GM23248 (cell line): ENCODE measurements around the gene ZFAND3. TPM values are rescaled to one million over a fixed set of nuclear protein-coding genes. Genes with fewer than 3 reads are reported as not detected.

ENCODE experiments used
- DNase-seq: peaks from one replicate; pipeline ENCODE4 v3.0.0-alpha.2; 2015
- H2AFZ ChIP-seq: fragments of 200-600 bp; sonication (generic); 2 replicates; pipeline ENCODE4 v1.6.1; 2016; ENCODE audit warnings: antibody characterized with exemption
- H3F3A ChIP-seq: fragments of 200-600 bp; sonication (generic); 2 replicates; pipeline ENCODE4 v1.6.1; 2016; ENCODE audit warnings: mild to moderate bottlenecking, antibody characterized with exemption, mixed run types; ENCODE audit not compliant: insufficient read depth
- H3K27ac ChIP-seq: fragments of 200-600 bp; sonication (generic); 2 replicates; pipeline ENCODE4 v1.5.1; 2016; ENCODE audit warnings: mild to moderate bottlenecking
- H3K27me3 ChIP-seq: fragments of 200-600 bp; sonication (generic); replicated peaks from 2 replicates; pipeline ENCODE4 v1.6.1; 2016; ENCODE audit warnings: mild to moderate bottlenecking; ENCODE audit not compliant: insufficient read depth
- H3K36me3 ChIP-seq: fragments of 200-600 bp; sonication (generic); 2 replicates; pipeline ENCODE4 v1.6.1; 2016; ENCODE audit warnings: low read depth, mild to moderate bottlenecking
- H3K4me1 ChIP-seq: fragments of 200-600 bp; sonication (generic); 2 replicates; pipeline ENCODE4 v1.6.1; 2016; ENCODE audit warnings: mild to moderate bottlenecking; ENCODE audit not compliant: insufficient read depth
- H3K4me2 ChIP-seq: fragments of 200-600 bp; sonication (generic); one replicate; pipeline ENCODE4 v1.6.1; 2016; ENCODE audit warnings: mild to moderate bottlenecking; ENCODE audit not compliant: unreplicated experiment
- H3K4me3 ChIP-seq: fragments of 200-600 bp; sonication (generic); 2 replicates; pipeline ENCODE4 v1.5.1; 2016; ENCODE audit warnings: mild to moderate bottlenecking
- H3K79me2 ChIP-seq: fragments of 200-600 bp; sonication (generic); 2 replicates; pipeline ENCODE4 v1.6.1; 2016; ENCODE audit warnings: mild to moderate bottlenecking; ENCODE audit not compliant: insufficient read depth
- H3K9ac ChIP-seq: fragments of 200-600 bp; sonication (generic); 2 replicates; pipeline ENCODE4 v1.6.1; 2016; ENCODE audit warnings: mild to moderate bottlenecking
- H3K9me2 ChIP-seq: fragments of 200-600 bp; sonication (generic); 2 replicates; pipeline ENCODE4 v1.6.1; 2016; ENCODE audit warnings: mixed run types, mild to moderate bottlenecking, moderate library complexity; ENCODE audit not compliant: insufficient read depth
- H3K9me3 ChIP-seq: fragments of 200-600 bp; sonication (generic); one replicate; pipeline ENCODE4 v1.6.1; 2017; ENCODE audit warnings: low read depth
- H4K20me1 ChIP-seq: fragments of 200-600 bp; sonication (generic); 2 replicates; pipeline ENCODE4 v1.6.0; 2016; ENCODE audit not compliant: insufficient read depth
- EZH2 ChIP-seq: fragments of 200-600 bp; sonication (generic); IDR thresholded peaks from 2 replicates; pipeline ENCODE4 v1.6.1; 2018; ENCODE audit warnings: antibody characterized with exemption, mild to moderate bottlenecking; ENCODE audit not compliant: insufficient read depth, poor library complexity, severe bottlenecking
- EZH2phosphoT487 ChIP-seq: fragments of 200-600 bp; sonication (generic); IDR thresholded peaks from 2 replicates; pipeline ENCODE4 v1.6.1; 2018; ENCODE audit warnings: antibody characterized with exemption, moderate library complexity, mild to moderate bottlenecking, low read depth; ENCODE audit not compliant: insufficient read depth
- WGBS, 2 experiments: methylation state at CpG; one replicate each; pipeline ENCODE4 v1.1.6; 2015 to 2017; ENCODE audit warnings: low lambda C conversion rate in 2 of 2, low coverage in 1 of 2; ENCODE audit errors: missing lambda C conversion rate in 2 of 2; 5-methylcytosine and 5-hydroxymethylcytosine counted together
- in situ Hi-C: fragments of 300-500 bp; cut with MboI; formaldehyde crosslinking; loops from 2 replicates; pipeline ENCODE4 v1.15.0; 2020
- polyA plus RNA-seq: library from polyadenylated mRNA; unstranded; fragments of >200 nt; fragmentation: Nextera tagmentation; extraction: Ambion mirVana; gene quantifications from 2 replicates; pipeline ENCODE4 v1.2.1, GENCODE V29; 2016
- total RNA-seq: library from RNA; depleted of rRNA; stranded (reverse); fragments of >200 nt; shearing (Covaris generic); gene quantifications from 2 replicates; pipeline ENCODE4 v1.2.3, GENCODE V29; 2014

Gene ZFAND3
- total and polyA plus RNA-seq, 2 experiments from 2014 or later: 27.5 to 40.0 TPM

- H3K9me3 ChIP-seq: no peaks in the 10 kb centered on the region
- in situ Hi-C loops: no loop called here
- H2AFZ ChIP-seq: no peak overlapping the region
- H3K4me1 ChIP-seq: no peaks in the 10 kb centered on the region
- H3K79me2 ChIP-seq: peaks cover 100% of the 10 kb centered on the region
- H3K27ac ChIP-seq: no peak overlapping the region
- TF ChIP-seq EZH2phosphoT487 (no peak), EZH2 (no peak)
- H3F3A ChIP-seq: peaks cover 12% of the 10 kb centered on the region
- no peak overlapping the region for H3K4me3 ChIP-seq
- no peaks in the 10 kb centered on the region for H3K27me3 ChIP-seq
- 94 to 96% methylated on average over 2 of the region's 2 CpGs for WGBS, 2 experiments
- DNase-seq: no peak
- no peaks in the 10 kb centered on the region for H3K36me3 ChIP-seq
- H3K9me2 ChIP-seq: no peaks in the 10 kb centered on the region
- H4K20me1 ChIP-seq: peaks cover 62% of the 10 kb centered on the region
- H3K4me2 ChIP-seq: no peak overlapping the region
- H3K9ac ChIP-seq: no peak overlapping the region
Observed at GRCh38 chr6:37835923-37836322, 16.4 kb downstream of the ZFAND3 start.

- Histone ChIP-seq H3K9me2 (no peaks in the 10 kb centered on the region), H3K9ac (no peak overlapping the region), H4K20me1 (peaks cover 56% of the 10 kb centered on the region), H3K4me2 (no peak overlapping the region), H3K4me3 (no peak overlapping the region), H2AFZ (no peak overlapping the region), H3K36me3 (no peaks in the 10 kb centered on the region; the same call in 1 of the 2 replicates), H3K79me2 (peaks cover 100% of the 10 kb centered on the region), H3K9me3 (no peaks in the 10 kb centered on the region), H3K27me3 (no peaks in the 10 kb centered on the region), H3F3A (peaks cover 12% of the 10 kb centered on the region), H3K27ac (no peak overlapping the region), H3K4me1 (no peaks in the 10 kb centered on the region)
- in situ Hi-C loops: no loop called here
- TF ChIP-seq EZH2phosphoT487 (no peak), EZH2 (no peak)
- peak; percentile 63 for DNase-seq
- 78 to 79% methylated on average over 3 of the region's 3 CpGs for WGBS, 2 experiments
Observed at GRCh38 chr6:37838219-37838921, 18.8 kb downstream of the ZFAND3 start.

GRCh38 chr6:37840143-37840939, 20.8 kb downstream of the ZFAND3 start:
- no peak overlapping the region for H3K9ac ChIP-seq
- no peaks in the 10 kb centered on the region for H3K27me3 ChIP-seq
- H2AFZ ChIP-seq: no peak overlapping the region
- no peak overlapping the region for H3K27ac ChIP-seq
- no peaks in the 10 kb centered on the region for H3K9me3 ChIP-seq
- H3K9me2 ChIP-seq: no peaks in the 10 kb centered on the region
- H3K4me2 ChIP-seq: no peak overlapping the region
- H3K4me1 ChIP-seq: no peaks in the 10 kb centered on the region
- 98 to 99% methylated on average over 8 of the region's 8 CpGs for WGBS, 2 experiments
- peaks cover 49% of the 10 kb centered on the region for H4K20me1 ChIP-seq
- H3F3A ChIP-seq: peaks cover 8% of the 10 kb centered on the region
- H3K79me2 ChIP-seq: peaks cover 100% of the 10 kb centered on the region
- no peaks in the 10 kb centered on the region; the same call in 1 of the 2 replicates for H3K36me3 ChIP-seq
- no peak for DNase-seq
- in situ Hi-C loops: no loop called here
- TF ChIP-seq EZH2phosphoT487: no peak
- TF ChIP-seq EZH2: no peak
- H3K4me3 ChIP-seq: no peak overlapping the region

- Histone ChIP-seq H3F3A (peaks cover 8% of the 10 kb centered on the region), H3K4me2 (no peak overlapping the region), H3K79me2 (peaks cover 100% of the 10 kb centered on the region), H3K27ac (no peak overlapping the region), H3K27me3 (no peaks in the 10 kb centered on the region), H3K36me3 (no peaks in the 10 kb centered on the region; the same call in 1 of the 2 replicates), H3K9me3 (no peaks in the 10 kb centered on the region), H2AFZ (no peak overlapping the region), H4K20me1 (peaks cover 48% of the 10 kb centered on the region), H3K4me1 (peaks cover 2% of the 10 kb centered on the region; the same call in 1 of the 2 replicates), H3K9ac (no peak overlapping the region), H3K4me3 (no peak overlapping the region), H3K9me2 (no peaks in the 10 kb centered on the region)
- no peak for DNase-seq
- in situ Hi-C loops: no loop called here
- TF ChIP-seq EZH2 (no peak), EZH2phosphoT487 (no peak)
- WGBS, 2 experiments: 59 to 65% methylated on average over 1 of the region's 1 CpG
Observed at GRCh38 chr6:37840940-37841300, 21.4 kb downstream of the ZFAND3 start.
